HG02678 (cell line): ENCODE results near the gene CYP39A1.

Experiments used
- ATAC-seq: cut with Tn5 transposase; IDR thresholded peaks from one replicate; pipeline ENCODE4 v1.9.1; 2021; ENCODE audit warnings: mild to moderate bottlenecking, moderate library complexity; ENCODE audit not compliant: unreplicated experiment

Gene CYP39A1

GRCh38 chr6:46592046-46592445, 60.6 kb downstream of the CYP39A1 start:
- no peak for ATAC-seq

- no peak for ATAC-seq
Observed at GRCh38 chr6:46590765-46591164, 61.9 kb downstream of the CYP39A1 start.

GRCh38 chr6:46586906-46587305, 65.7 kb downstream of the CYP39A1 start:
- ATAC-seq: no peak

GRCh38 chr6:46584586-46584985, 68.0 kb downstream of the CYP39A1 start:
- no peak for ATAC-seq

GRCh38 chr6:46583721-46584120, 68.9 kb downstream of the CYP39A1 start:
- ATAC-seq: no peak

GRCh38 chr6:46583081-46583480, 69.5 kb downstream of the CYP39A1 start:
- ATAC-seq: no peak

- no peak for ATAC-seq
Observed at GRCh38 chr6:46581459-46582177, 71.0 kb downstream of the CYP39A1 start.

GRCh38 chr6:46575530-46575929, 77.1 kb downstream of the CYP39A1 start:
- ATAC-seq: no peak

GRCh38 chr6:46573140-46573539, 79.5 kb downstream of the CYP39A1 start:
- no peak for ATAC-seq

- ATAC-seq: no peak
Observed at GRCh38 chr6:46565531-46565930, 87.1 kb downstream of the CYP39A1 start.

- ATAC-seq: no peak
Observed at GRCh38 chr6:46563924-46564323, 88.7 kb downstream of the CYP39A1 start.

- no peak for ATAC-seq
Observed at GRCh38 chr6:46556053-46556452, 96.6 kb downstream of the CYP39A1 start.

- ATAC-seq: no peak
Observed at GRCh38 chr6:46555129-46555528, 97.5 kb downstream of the CYP39A1 start.

GRCh38 chr6:46549155-46549554, 103.5 kb downstream of the CYP39A1 start:
- no peak for ATAC-seq

- ATAC-seq: no peak
Observed at GRCh38 chr6:46541556-46541955, 111.1 kb downstream of the CYP39A1 start.

GRCh38 chr6:46539866-46540265, 112.8 kb downstream of the CYP39A1 start:
- ATAC-seq: no peak

GRCh38 chr6:46538800-46539480, 113.7 kb downstream of the CYP39A1 start:
- ATAC-seq: no peak

GRCh38 chr6:46530896-46531295, 121.7 kb downstream of the CYP39A1 start:
- ATAC-seq: no peak

GRCh38 chr6:46528961-46529750, 123.5 kb downstream of the CYP39A1 start:
- ATAC-seq: no peak

- ATAC-seq: no peak
Observed at GRCh38 chr6:46526607-46527006, 126.0 kb downstream of the CYP39A1 start.

GRCh38 chr6:46525583-46525982, 127.0 kb downstream of the CYP39A1 start:
- no peak for ATAC-seq

- no peak for ATAC-seq
Observed at GRCh38 chr6:46521464-46521971, 131.1 kb downstream of the CYP39A1 start.
